Right lobe of liver (tissue), 6 donors: ENCODE results near the gene ZNF764. TPM values are rescaled to one million over a fixed set of nuclear protein-coding genes. Genes with fewer than 3 reads are reported as not detected.

Source experiments
- ATAC-seq, 4 donors: fragments of 200-7000 bp; cut with Tn5 transposase; one replicate each; pipeline ENCODE4 v1.9.1; 2020; ENCODE audit warnings: mild to moderate bottlenecking in 4 of 4, moderate library complexity in 4 of 4
- DNase-seq, 3 donors: peaks; one replicate each; pipeline ENCODE4 v3.0.0-alpha.2; 2020
- H3K27ac ChIP-seq, 3 donors: fragments of 200-600 bp; one replicate each; pipeline ENCODE4 v1.8.0; 2022
- H3K27me3 ChIP-seq, 2 donors: fragments of 200-600 bp; one replicate each; pipeline ENCODE4 v1.8.0; 2022
- H3K36me3 ChIP-seq, 4 donors: fragments of 200-600 bp; sonication (generic) in 1 of 4; one replicate each; pipeline versions ENCODE4 v1.5.1 to v1.8.0; 2017 to 2022; ENCODE audit warnings: control low read depth in 1 of 4
- H3K4me1 ChIP-seq, 4 donors: fragments of 200-600 bp; sonication (generic) in 1 of 4; one replicate each; pipeline versions ENCODE4 v1.5.1 to v1.8.0; 2017 to 2022; ENCODE audit warnings: control low read depth in 1 of 4
- H3K4me3 ChIP-seq, 3 donors: fragments of 200-600 bp; one replicate each; pipeline ENCODE4 v1.8.0; 2022
- H3K9me3 ChIP-seq, 4 donors: fragments of 200-600 bp; sonication (generic) in 1 of 4; one replicate each; pipeline versions ENCODE4 v1.5.1 to v1.8.0; 2017 to 2022; ENCODE audit warnings: control low read depth in 1 of 4
- POLR2A ChIP-seq: fragments of 450-650 bp; IDR thresholded peaks from one replicate; pipeline ENCODE4 v1.6.1; 2017; ENCODE audit warnings: antibody characterized with exemption, mild to moderate bottlenecking
- WGBS: methylation state at CpG from one replicate; pipeline ENCODE4 v1.1.6; 2018; ENCODE audit warnings: low coverage, low lambda C conversion rate; ENCODE audit not compliant: insufficient coverage; ENCODE audit errors: missing lambda C conversion rate; 5-methylcytosine and 5-hydroxymethylcytosine counted together
- intact Hi-C, 2 donors: fragments of 100-400 bp; cut with DNase I; formaldehyde crosslinking; loops; one replicate each; pipeline versions ENCODE4 v1.11.2 to v1.14.1; 2022
- long read RNA-seq: library from polyadenylated mRNA; unstranded; transcript quantifications from one replicate; pipeline ENCODE4 v2.0.0, GENCODE V29; 2019
- total RNA-seq, 6 experiments: library from RNA; depleted of rRNA in 2 of 6; stranded (reverse); fragments of >200 nt in 2 of 6; fragmentation: NEBNext Ultra II Directional in 3 of 6; extraction: Animal tissue kit (Norgen Biotek cat#: 25700) in 3 of 6; gene quantifications; one replicate each; pipeline versions ENCODE4 v1.1.0 to v1.2.4, GENCODE V29; 2016 to 2023
- TF ChIP-seq, protein P1 (sequence below), 4 donors: fragments of 200-600 bp in 3 of 4; fragments of 450-650 bp in 1 of 4; IDR thresholded peaks; one replicate each; pipeline versions ENCODE4 v1.5.1 to v1.8.0; 2016 to 2022; ENCODE audit warnings: antibody characterized with exemption in 4 of 4, mild to moderate bottlenecking in 2 of 4
- donor health status: DM: no; HTN: yes; CAD: no.
- donor health status: DM: no; HTN: no; CAD: no.
- donor health status: DM: no; HTN: no; CAD: no.
- donor health status: DM: no; HTN: yes; CAD: no.
- donor health status: DM: no; HTN: yes; CAD: no.

Gene ZNF764
- 1 to 10 TPM; 3.2 to 6.5 (median 4.8) TPM for total RNA-seq
- long read RNA-seq, partial matches to known transcripts = 1 of 1 reads
- long read RNA-seq, other reads (novel, unspliced or antisense) = 0 of 1 reads

DNA sequence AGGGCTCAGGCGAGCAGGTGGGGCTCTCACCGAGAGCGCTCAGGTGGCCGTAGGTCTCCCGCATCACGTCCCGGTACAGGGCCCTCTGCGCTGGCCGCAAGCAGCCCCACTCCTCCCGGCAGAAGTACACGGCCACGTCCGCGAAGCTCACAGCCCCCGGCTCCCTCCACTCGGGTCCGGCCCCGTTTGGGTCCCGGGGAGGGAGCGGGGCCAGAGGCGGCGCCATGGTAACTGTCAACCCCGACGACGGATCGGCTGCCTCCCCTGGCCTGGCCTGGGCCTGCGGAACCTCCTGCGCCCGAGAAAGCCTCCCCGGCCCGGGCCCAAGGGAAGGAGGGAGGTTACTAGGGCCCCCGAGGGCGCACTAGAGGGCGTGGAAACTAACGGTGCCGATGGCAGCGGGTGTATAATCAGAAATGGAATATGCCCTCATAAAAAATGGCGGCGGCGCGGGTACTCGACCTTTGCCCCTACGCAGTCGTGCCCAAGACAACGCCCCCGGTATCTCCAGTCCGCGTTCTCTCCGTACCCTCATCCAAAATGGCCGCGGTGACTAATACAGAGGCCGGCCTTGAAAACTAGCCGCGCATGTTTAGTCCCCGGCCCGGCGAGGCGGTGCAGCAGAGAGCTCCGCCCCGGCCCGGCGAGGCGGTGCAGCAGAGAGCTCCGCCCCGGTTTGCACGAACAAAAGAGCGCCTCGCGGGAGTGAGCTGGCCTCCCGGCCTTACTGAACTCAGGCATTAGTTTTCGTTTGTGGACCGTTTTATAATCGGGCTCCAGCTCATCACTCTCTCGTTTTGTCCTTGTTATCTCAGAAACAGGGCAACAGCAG, at the start of gene ZNF764:
Gene ZNF764, minus strand, starts transcription at position 418 of the 832 bp plus-strand sequence. Its CDS starts 192 bp downstream, at position 226.
- intact Hi-C loops = no loop called here
- peak; percentile 97 to 99 (median 98) for DNase-seq
- peaks cover 0 to 13% (median 4%) of the 10 kb centered on the region in 4 donors for H3K36me3 ChIP-seq
- ATAC-seq = peak; percentile 93 to 97 (median 94)
- no peaks in the 10 kb centered on the region for H3K27me3 ChIP-seq
- peak within 1 kb of the TSS; percentile 90 to 94 (median 93) for H3K27ac ChIP-seq
- H3K4me3 ChIP-seq = peak within 1 kb of the TSS; percentile 71 to 96 (median 78)
- WGBS = 0% methylated on average over 5 of the region's 74 CpGs
- H3K9me3 ChIP-seq = no peaks in the 10 kb centered on the region
- peaks cover 0 to 15% (median 0%) of the 10 kb centered on the region in 4 donors for H3K4me1 ChIP-seq
- TF ChIP-seq, protein P1, sequence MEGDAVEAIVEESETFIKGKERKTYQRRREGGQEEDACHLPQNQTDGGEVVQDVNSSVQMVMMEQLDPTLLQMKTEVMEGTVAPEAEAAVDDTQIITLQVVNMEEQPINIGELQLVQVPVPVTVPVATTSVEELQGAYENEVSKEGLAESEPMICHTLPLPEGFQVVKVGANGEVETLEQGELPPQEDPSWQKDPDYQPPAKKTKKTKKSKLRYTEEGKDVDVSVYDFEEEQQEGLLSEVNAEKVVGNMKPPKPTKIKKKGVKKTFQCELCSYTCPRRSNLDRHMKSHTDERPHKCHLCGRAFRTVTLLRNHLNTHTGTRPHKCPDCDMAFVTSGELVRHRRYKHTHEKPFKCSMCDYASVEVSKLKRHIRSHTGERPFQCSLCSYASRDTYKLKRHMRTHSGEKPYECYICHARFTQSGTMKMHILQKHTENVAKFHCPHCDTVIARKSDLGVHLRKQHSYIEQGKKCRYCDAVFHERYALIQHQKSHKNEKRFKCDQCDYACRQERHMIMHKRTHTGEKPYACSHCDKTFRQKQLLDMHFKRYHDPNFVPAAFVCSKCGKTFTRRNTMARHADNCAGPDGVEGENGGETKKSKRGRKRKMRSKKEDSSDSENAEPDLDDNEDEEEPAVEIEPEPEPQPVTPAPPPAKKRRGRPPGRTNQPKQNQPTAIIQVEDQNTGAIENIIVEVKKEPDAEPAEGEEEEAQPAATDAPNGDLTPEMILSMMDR (IDR thresholded peaks at IDR 0.05) = no peak
- peak; percentile 50 for TF ChIP-seq POLR2A

DNA sequence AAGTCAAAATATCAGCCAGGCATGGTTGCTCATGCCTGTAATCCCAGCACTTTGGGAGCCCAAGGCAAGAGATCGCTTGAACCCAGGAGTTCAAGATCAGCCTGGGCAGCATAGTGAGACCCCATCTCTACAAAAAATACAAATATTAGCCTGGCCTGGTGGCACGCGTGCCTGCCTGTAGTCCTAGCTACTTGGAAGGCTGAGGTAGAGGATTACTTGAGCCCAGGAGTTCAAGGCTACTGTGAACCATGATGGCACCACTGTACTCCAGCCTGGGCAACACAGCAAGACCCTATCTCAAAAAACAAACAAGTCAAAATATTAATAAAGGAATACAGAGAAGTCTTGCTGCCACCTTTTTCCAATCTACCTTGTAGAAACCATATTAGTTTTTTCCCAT, 47.8 kb upstream of the ZNF764 start:
- ATAC-seq (no peak), DNase-seq (no peak)
- intact Hi-C loops = no loop called here
- Histone ChIP-seq H3K4me1 (peaks cover 0 to 40% (median 19%) of the 10 kb centered on the region in 4 donors), H3K4me3 (no peak overlapping the region), H3K9me3 (no peaks in the 10 kb centered on the region), H3K27me3 (no peaks in the 10 kb centered on the region), H3K27ac (peak overlapping the region in 1 of 3 donors; percentile 88), H3K36me3 (peaks cover 0 to 18% (median 8%) of the 10 kb centered on the region in 4 donors)
- TF ChIP-seq POLR2A = no peak
- TF ChIP-seq, protein P1 (IDR thresholded peaks at IDR 0.05) = no peak
- 100% methylated on average over 3 of the region's 3 CpGs for WGBS

DNA sequence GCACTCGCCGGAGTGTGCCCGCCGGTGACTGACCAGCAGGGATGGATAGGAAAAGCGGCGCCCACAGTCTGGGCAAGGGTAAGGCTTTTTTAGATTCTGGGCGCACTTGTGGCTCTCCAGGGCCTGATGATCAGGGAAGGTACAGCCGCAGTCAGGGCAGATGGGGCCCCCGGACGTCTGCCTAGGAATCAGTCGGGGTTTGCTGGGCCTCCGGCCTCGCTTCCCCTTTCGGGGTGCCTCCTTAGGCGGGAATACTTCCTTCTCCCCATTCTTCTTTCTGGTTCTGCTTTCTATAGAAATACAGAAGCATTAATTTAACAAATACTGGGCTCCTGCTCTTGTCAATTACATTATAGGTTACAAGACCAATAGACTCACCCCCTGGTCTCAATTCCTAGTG, 47.0 kb upstream of the ZNF764 start:
- Histone ChIP-seq H3K36me3 (peaks cover 0 to 18% (median 8%) of the 10 kb centered on the region in 4 donors), H3K4me1 (peaks cover 0 to 36% (median 16%) of the 10 kb centered on the region in 4 donors), H3K9me3 (no peaks in the 10 kb centered on the region), H3K27me3 (no peaks in the 10 kb centered on the region), H3K27ac (peak overlapping the region; percentile 26 to 99 (median 88)), H3K4me3 (peak overlapping the region in 2 of 3 donors; percentile 21 to 40)
- intact Hi-C loops = no loop called here
- TF ChIP-seq POLR2A = no peak
- TF ChIP-seq, protein P1 (IDR thresholded peaks at IDR 0.05) = no peak
- no peak for ATAC-seq
- DNase-seq = peak in 2 of 3 donors; percentile 38 to 59
- WGBS = 75% methylated on average over 9 of the region's 15 CpGs

DNA sequence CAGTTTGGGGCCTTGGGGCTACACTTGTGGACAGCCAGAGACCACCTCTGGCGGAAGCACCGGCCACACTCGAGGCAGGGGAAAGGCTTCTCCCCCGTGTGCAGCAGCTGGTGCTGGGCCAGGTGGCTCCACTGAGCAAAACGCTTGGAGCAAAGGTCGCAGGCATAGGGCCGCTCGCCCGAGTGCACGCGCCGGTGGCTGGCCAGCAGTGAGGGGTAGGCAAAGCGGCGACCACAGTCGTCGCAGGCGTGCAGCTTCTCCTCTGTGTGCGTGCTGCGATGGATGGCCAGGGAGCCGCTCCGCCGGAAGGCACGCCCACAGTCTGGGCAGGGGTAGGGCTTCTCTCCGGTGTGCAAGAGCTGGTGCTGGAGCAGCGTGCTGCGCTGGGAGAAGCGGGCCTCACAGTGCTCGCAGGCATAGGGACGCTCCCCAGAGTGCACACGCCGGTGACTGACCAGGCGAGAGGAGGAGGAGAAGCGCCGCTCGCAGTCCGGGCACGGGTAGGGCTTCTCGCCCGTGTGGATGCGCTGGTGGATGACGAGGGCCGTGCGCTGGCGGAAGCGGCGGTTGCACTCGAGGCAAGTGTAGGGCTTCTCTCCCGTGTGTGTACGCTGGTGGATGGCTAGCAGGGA, 46.3 kb upstream of the ZNF764 start:
- peaks cover 0 to 36% (median 16%) of the 10 kb centered on the region in 4 donors for H3K4me1 ChIP-seq

More for the DNA sequence above, 46.3 kb upstream of the ZNF764 start:
- Histone ChIP-seq H3K36me3 (peaks cover 0 to 18% (median 8%) of the 10 kb centered on the region in 4 donors), H3K27me3 (no peaks in the 10 kb centered on the region), H3K9me3 (no peaks in the 10 kb centered on the region), H3K4me3 (peak overlapping the region in 2 of 3 donors; percentile 21 to 40), H3K27ac (peak overlapping the region; percentile 26 to 99 (median 88))
- intact Hi-C loops = no loop called here
- peak; percentile 61 to 82 (median 80) for DNase-seq
- WGBS = 57% methylated on average over 22 of the region's 49 CpGs
- ATAC-seq = peak; percentile 67 to 85 (median 78)
- TF ChIP-seq, protein P1 (IDR thresholded peaks at IDR 0.05) = peak in 2 of 4 donors; percentile 4 to 6
- peak; percentile 42 for TF ChIP-seq POLR2A
